GM04504 (cell line): ENCODE results near the gene CDC37L1.

Experiments used
- DNase-seq: peaks from one replicate; pipeline ENCODE4 v3.0.0-alpha.2; 2012; ENCODE audit warnings: low read depth

The CDC37L1 gene

GRCh38 chr9:4755026-4755609 is 75.7 kb downstream of the CDC37L1 start:
- DNase-seq = no peak

- DNase-seq = no peak
These were observed 77.1 kb downstream of the CDC37L1 start for GRCh38 chr9:4756420-4756819.
